Duodenal mucosa (tissue), 2 donors: Measurements from ENCODE around the gene CEP76.
"Not testable (repeated sequence)": the region's sequence is repeated elsewhere in the genome, so short reads cannot be mapped to it uniquely, and the experiment has no call there.

Experiments used
- H3K27ac ChIP-seq: one replicate; pipeline ENCODE4 v1.7.0; 2013; ENCODE audit warnings: low read depth, low read length
- H3K27me3 ChIP-seq, 2 donors: one replicate each; pipeline ENCODE4 v1.7.0; 2013; ENCODE audit warnings: low read length in 2 of 2, control low read depth in 1 of 2; ENCODE audit not compliant: insufficient read depth in 2 of 2, control insufficient read depth in 1 of 2
- H3K36me3 ChIP-seq, 2 donors: one replicate each; pipeline ENCODE4 v1.7.0; 2013; ENCODE audit warnings: low read length in 2 of 2, control low read depth in 1 of 2; ENCODE audit not compliant: insufficient read depth in 2 of 2, control insufficient read depth in 1 of 2
- H3K4me1 ChIP-seq, 2 donors: one replicate each; pipeline ENCODE4 v1.7.0; 2013; ENCODE audit warnings: low read length in 2 of 2, control low read depth in 1 of 2; ENCODE audit not compliant: insufficient read depth in 2 of 2, control insufficient read depth in 1 of 2
- H3K4me3 ChIP-seq, 2 donors: one replicate each; pipeline ENCODE4 v1.7.0; 2013; ENCODE audit warnings: low read length in 2 of 2, low read depth in 1 of 2
- H3K9ac ChIP-seq, 2 donors: one replicate each; pipeline ENCODE4 v1.7.0; 2013; ENCODE audit warnings: low read length in 2 of 2, low read depth in 1 of 2
- H3K9me3 ChIP-seq, 2 donors: one replicate each; pipeline ENCODE4 v1.7.0; 2013; ENCODE audit warnings: low read length in 2 of 2, control low read depth in 1 of 2; ENCODE audit not compliant: control insufficient read depth in 1 of 2

The CEP76 gene

GRCh38 chr18:12647773-12648172 is 54.8 kb downstream of the CEP76 start:
- no peaks in the 10 kb centered on the region for H3K4me1 ChIP-seq
- H3K27me3 ChIP-seq, result no peaks in the 10 kb centered on the region
- H3K36me3 ChIP-seq, result no peaks in the 10 kb centered on the region
- no peak overlapping the region for H3K27ac ChIP-seq
- no peak overlapping the region for H3K4me3 ChIP-seq
- no peaks in the 10 kb centered on the region for H3K9me3 ChIP-seq
- H3K9ac ChIP-seq, result no peak overlapping the region

- H3K9ac ChIP-seq, result no peak overlapping the region
Measured at GRCh38 chr18:12645751-12646203, 56.7 kb downstream of the CEP76 start.

GRCh38 chr18:12645254-12645653 is 57.3 kb downstream of the CEP76 start:
- no peak overlapping the region for H3K9ac ChIP-seq
- H3K9me3 ChIP-seq, result no peaks in the 10 kb centered on the region
- no peaks in the 10 kb centered on the region for H3K4me1 ChIP-seq
- H3K36me3 ChIP-seq, result no peaks in the 10 kb centered on the region
- no peak overlapping the region for H3K27ac ChIP-seq
- no peak overlapping the region for H3K4me3 ChIP-seq
- H3K27me3 ChIP-seq, result no peaks in the 10 kb centered on the region

More at GRCh38 chr18:12645751-12646203, 56.7 kb downstream of the CEP76 start:
- H3K9me3 ChIP-seq, result no peaks in the 10 kb centered on the region
- no peak overlapping the region for H3K4me3 ChIP-seq
- no peaks in the 10 kb centered on the region for H3K27me3 ChIP-seq
- no peaks in the 10 kb centered on the region for H3K36me3 ChIP-seq
- no peak overlapping the region for H3K27ac ChIP-seq
- H3K4me1 ChIP-seq, result no peaks in the 10 kb centered on the region

- not testable (repeated sequence) for H3K4me3 ChIP-seq, H3K9me3 ChIP-seq, H3K4me1 ChIP-seq
Measured at GRCh38 chr18:12643756-12644155, 58.8 kb downstream of the CEP76 start.

GRCh38 chr18:12640881-12641200 is 61.7 kb downstream of the CEP76 start:
- Histone ChIP-seq H3K27ac (no peak overlapping the region), H3K9ac (no peak overlapping the region), H3K4me3 (no peak overlapping the region), H3K9me3 (no peaks in the 10 kb centered on the region), H3K4me1 (no peaks in the 10 kb centered on the region), H3K36me3 (no peaks in the 10 kb centered on the region), H3K27me3 (no peaks in the 10 kb centered on the region)

More at GRCh38 chr18:12643756-12644155, 58.8 kb downstream of the CEP76 start:
- H3K27me3 ChIP-seq, H3K36me3 ChIP-seq, H3K27ac ChIP-seq, H3K9ac ChIP-seq: not testable (repeated sequence)

- no peaks in the 10 kb centered on the region for H3K27me3 ChIP-seq
- no peaks in the 10 kb centered on the region for H3K9me3 ChIP-seq
- H3K36me3 ChIP-seq, result no peaks in the 10 kb centered on the region
- no peak overlapping the region for H3K4me3 ChIP-seq
- H3K27ac ChIP-seq, result no peak overlapping the region
- H3K9ac ChIP-seq, result no peak overlapping the region
- H3K4me1 ChIP-seq, result no peaks in the 10 kb centered on the region
Measured at GRCh38 chr18:12639990-12640880, 62.3 kb downstream of the CEP76 start.

- no peak overlapping the region for H3K4me3 ChIP-seq
- no peaks in the 10 kb centered on the region for H3K36me3 ChIP-seq
- H3K9ac ChIP-seq, result no peak overlapping the region
- H3K4me1 ChIP-seq, result no peaks in the 10 kb centered on the region
- no peaks in the 10 kb centered on the region for H3K27me3 ChIP-seq
- no peaks in the 10 kb centered on the region for H3K9me3 ChIP-seq
- H3K27ac ChIP-seq, result no peak overlapping the region
Measured at GRCh38 chr18:12638644-12639124, 63.8 kb downstream of the CEP76 start.

- no peak overlapping the region for H3K4me3 ChIP-seq
- no peak overlapping the region for H3K9ac ChIP-seq
- no peaks in the 10 kb centered on the region for H3K4me1 ChIP-seq
- H3K36me3 ChIP-seq, result no peaks in the 10 kb centered on the region
- no peak overlapping the region for H3K27ac ChIP-seq
- H3K9me3 ChIP-seq, result no peaks in the 10 kb centered on the region
- no peaks in the 10 kb centered on the region for H3K27me3 ChIP-seq
Measured at GRCh38 chr18:12637901-12638643, 64.5 kb downstream of the CEP76 start.

- no peaks in the 10 kb centered on the region for H3K4me1 ChIP-seq
- no peaks in the 10 kb centered on the region for H3K9me3 ChIP-seq
- H3K9ac ChIP-seq, result no peak overlapping the region
- no peaks in the 10 kb centered on the region for H3K36me3 ChIP-seq
- H3K4me3 ChIP-seq, result no peak overlapping the region
- H3K27ac ChIP-seq, result no peak overlapping the region
- H3K27me3 ChIP-seq, result no peaks in the 10 kb centered on the region
Measured at GRCh38 chr18:12637393-12637792, 65.1 kb downstream of the CEP76 start.

GRCh38 chr18:12631831-12632477 is 70.6 kb downstream of the CEP76 start:
- Histone ChIP-seq H3K27me3 (no peaks in the 10 kb centered on the region), H3K4me3 (no peak overlapping the region), H3K9ac (no peak overlapping the region), H3K36me3 (no peaks in the 10 kb centered on the region), H3K4me1 (no peaks in the 10 kb centered on the region), H3K27ac (no peak overlapping the region), H3K9me3 (no peaks in the 10 kb centered on the region)
